Right lobe of liver (tissue), 4 donors: ENCODE data around the gene TMEM120B.
"Not testable (repeated sequence)": the region's sequence is repeated elsewhere in the genome, so short reads cannot be mapped to it uniquely, and the experiment has no call there.

ENCODE experiments used
- POLR2A ChIP-seq: fragments of 450-650 bp; IDR thresholded peaks from one replicate; pipeline ENCODE4 v1.6.1; 2017; ENCODE audit warnings: antibody characterized with exemption, mild to moderate bottlenecking
- TF ChIP-seq, protein P1 (sequence below), 4 donors: fragments of 200-600 bp in 3 of 4; fragments of 450-650 bp in 1 of 4; IDR thresholded peaks; one replicate each; pipeline versions ENCODE4 v1.5.1 to v1.8.0; 2016 to 2022; ENCODE audit warnings: antibody characterized with exemption in 4 of 4, mild to moderate bottlenecking in 2 of 4
- donor health status: DM: no; HTN: no; CAD: no.
- donor health status: DM: no; HTN: no; CAD: no.
- donor health status: DM: no; HTN: yes; CAD: no.

- not testable (repeated sequence) for TF ChIP-seq POLR2A
- TF ChIP-seq, protein P1, sequence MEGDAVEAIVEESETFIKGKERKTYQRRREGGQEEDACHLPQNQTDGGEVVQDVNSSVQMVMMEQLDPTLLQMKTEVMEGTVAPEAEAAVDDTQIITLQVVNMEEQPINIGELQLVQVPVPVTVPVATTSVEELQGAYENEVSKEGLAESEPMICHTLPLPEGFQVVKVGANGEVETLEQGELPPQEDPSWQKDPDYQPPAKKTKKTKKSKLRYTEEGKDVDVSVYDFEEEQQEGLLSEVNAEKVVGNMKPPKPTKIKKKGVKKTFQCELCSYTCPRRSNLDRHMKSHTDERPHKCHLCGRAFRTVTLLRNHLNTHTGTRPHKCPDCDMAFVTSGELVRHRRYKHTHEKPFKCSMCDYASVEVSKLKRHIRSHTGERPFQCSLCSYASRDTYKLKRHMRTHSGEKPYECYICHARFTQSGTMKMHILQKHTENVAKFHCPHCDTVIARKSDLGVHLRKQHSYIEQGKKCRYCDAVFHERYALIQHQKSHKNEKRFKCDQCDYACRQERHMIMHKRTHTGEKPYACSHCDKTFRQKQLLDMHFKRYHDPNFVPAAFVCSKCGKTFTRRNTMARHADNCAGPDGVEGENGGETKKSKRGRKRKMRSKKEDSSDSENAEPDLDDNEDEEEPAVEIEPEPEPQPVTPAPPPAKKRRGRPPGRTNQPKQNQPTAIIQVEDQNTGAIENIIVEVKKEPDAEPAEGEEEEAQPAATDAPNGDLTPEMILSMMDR (IDR thresholded peaks at IDR 0.05), result not testable (repeated sequence)
Observed at GRCh38 chr12:121709064-121709424, 3.5 kb upstream of the TMEM120B start.
